Lower leg skin (tissue), 4 donors: ENCODE data around the gene EVA1A. TPM values are rescaled to one million over a fixed set of nuclear protein-coding genes. Genes with fewer than 3 reads are reported as not detected.

Source experiments
- DNase-seq, 2 donors: peaks; one replicate each; pipeline ENCODE4 v3.0.0-alpha.2; 2019; ENCODE audit warnings: low spot score in 2 of 2
- H3K4me3 ChIP-seq: fragments of 200-600 bp; sonication (generic); 2 replicates; pipeline ENCODE4 v1.5.1; 2017; ENCODE audit warnings: mild to moderate bottlenecking, low read depth; ENCODE audit not compliant: poor library complexity, severe bottlenecking
- POLR2A ChIP-seq, 2 donors: fragments of 450-650 bp; IDR thresholded peaks; one replicate each; pipeline ENCODE4 v1.6.1; 2016 to 2017; ENCODE audit warnings: antibody characterized with exemption in 2 of 2, mild to moderate bottlenecking in 1 of 2, moderate library complexity in 1 of 2
- WGBS, 2 donors: methylation state at CpG; one replicate each; pipeline ENCODE4 v1.1.5; 2018; 5-methylcytosine and 5-hydroxymethylcytosine counted together
- intact Hi-C: fragments of 100-400 bp; cut with DNase I; formaldehyde crosslinking; loops from one replicate; pipeline ENCODE4 v1.15.0; 2023; ENCODE audit warnings: low total_unique reads
- total RNA-seq, 4 donors: library from RNA; depleted of rRNA; stranded (reverse); fragments of >200 nt; gene quantifications; one replicate each; pipeline ENCODE4 v1.1.0, GENCODE V29; 2016
- TF ChIP-seq, protein P1 (sequence below), 3 donors: fragments of 450-650 bp; IDR thresholded peaks; one replicate each; pipeline ENCODE4 v1.5.1; 2016; ENCODE audit warnings: antibody characterized with exemption in 3 of 3, mild to moderate bottlenecking in 3 of 3, moderate library complexity in 2 of 3

The EVA1A gene
- total RNA-seq, 4 donors from 2014 or later = 6.6 to 12.9 (median 9.1) TPM

DNA sequence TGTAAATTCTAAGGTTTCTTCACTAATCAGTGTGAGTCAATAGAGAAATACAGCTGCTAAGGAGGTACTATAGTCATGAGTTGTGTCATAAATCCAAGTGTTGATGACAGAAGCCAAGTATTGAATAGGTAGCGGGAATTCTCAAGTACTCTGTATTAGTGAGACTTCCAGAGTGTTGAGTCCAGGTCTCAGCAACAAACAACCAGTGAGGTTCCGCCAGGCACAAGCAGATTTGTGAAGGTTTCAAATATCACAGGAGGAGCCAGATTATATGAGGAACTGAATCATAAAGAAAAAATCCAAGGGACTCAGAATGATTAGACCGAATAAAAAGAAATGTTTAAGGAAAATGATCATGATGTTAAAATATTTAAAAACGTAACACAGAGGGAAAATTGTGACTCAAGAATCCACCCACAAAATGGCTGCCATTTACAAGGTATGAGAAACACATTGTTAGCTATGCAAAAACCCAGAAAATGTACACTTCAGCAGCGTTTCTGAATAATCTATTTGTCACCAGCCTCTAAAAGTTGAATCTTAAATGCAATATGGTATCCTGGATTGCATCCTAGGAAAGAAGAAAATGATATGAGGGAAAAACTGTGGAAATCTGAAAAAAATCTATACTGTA lies 27.3 kb upstream of the EVA1A start:
- 77 to 83% methylated on average over 5 of the region's 5 CpGs for WGBS, 2 donors
- no peak for DNase-seq
- TF ChIP-seq, protein P1, sequence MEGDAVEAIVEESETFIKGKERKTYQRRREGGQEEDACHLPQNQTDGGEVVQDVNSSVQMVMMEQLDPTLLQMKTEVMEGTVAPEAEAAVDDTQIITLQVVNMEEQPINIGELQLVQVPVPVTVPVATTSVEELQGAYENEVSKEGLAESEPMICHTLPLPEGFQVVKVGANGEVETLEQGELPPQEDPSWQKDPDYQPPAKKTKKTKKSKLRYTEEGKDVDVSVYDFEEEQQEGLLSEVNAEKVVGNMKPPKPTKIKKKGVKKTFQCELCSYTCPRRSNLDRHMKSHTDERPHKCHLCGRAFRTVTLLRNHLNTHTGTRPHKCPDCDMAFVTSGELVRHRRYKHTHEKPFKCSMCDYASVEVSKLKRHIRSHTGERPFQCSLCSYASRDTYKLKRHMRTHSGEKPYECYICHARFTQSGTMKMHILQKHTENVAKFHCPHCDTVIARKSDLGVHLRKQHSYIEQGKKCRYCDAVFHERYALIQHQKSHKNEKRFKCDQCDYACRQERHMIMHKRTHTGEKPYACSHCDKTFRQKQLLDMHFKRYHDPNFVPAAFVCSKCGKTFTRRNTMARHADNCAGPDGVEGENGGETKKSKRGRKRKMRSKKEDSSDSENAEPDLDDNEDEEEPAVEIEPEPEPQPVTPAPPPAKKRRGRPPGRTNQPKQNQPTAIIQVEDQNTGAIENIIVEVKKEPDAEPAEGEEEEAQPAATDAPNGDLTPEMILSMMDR (IDR thresholded peaks at IDR 0.05) = no peak
- no peak for TF ChIP-seq POLR2A (IDR thresholded peaks at IDR 0.05)
- intact Hi-C loops = no loop called here
- H3K4me3 ChIP-seq = no peak overlapping the region

DNA sequence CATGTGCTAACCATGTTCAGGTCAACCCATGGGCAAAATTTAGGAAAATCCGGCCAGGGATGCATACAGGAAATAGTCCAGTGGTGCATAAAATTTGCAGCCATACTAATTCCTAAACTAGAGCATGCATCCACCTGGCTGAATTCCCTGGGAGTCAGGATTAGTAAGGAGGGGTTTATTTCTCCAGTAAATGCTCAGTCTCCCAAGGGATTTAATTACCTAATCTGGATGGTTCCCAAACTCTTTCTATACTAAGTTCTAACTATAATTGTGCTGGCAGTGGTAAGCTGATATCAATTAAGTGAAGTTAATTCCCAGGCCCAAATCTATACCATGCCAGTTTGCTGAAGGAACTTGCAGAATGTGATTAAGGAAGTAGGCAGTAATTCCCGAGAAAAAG lies 26.2 kb upstream of the EVA1A start:
- TF ChIP-seq, protein P1 (IDR thresholded peaks at IDR 0.05) = no peak
- TF ChIP-seq POLR2A (IDR thresholded peaks at IDR 0.05) = no peak
- WGBS, 2 donors = 71 to 83% methylated on average over 2 of the region's 2 CpGs
- intact Hi-C loops = no loop called here
- no peak for DNase-seq
- no peak overlapping the region for H3K4me3 ChIP-seq

DNA sequence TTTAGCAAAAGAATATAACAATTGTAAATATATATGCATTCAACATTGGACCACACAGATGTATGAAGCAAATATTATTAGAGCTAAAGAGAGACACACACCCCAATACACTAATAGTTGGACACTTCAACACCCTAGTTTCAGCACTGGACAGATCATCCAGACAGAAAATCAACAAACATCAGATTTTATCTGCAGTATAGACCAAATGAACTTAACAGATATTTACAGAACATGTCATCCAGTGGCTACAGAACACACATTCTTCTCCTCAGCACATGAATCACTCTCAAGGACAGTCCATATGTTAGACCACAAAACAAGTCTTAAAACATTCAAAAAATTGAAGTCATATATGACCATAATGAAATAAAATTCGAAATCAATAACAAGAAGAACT lies 22.1 kb upstream of the EVA1A start:
- DNase-seq = no peak
- intact Hi-C loops = no loop called here
- WGBS, 2 donors = 74 to 79% methylated on average over 1 of the region's 1 CpG
- H3K4me3 ChIP-seq = no peak overlapping the region
- TF ChIP-seq, protein P1 (IDR thresholded peaks at IDR 0.05) = no peak
- no peak for TF ChIP-seq POLR2A (IDR thresholded peaks at IDR 0.05)

DNA sequence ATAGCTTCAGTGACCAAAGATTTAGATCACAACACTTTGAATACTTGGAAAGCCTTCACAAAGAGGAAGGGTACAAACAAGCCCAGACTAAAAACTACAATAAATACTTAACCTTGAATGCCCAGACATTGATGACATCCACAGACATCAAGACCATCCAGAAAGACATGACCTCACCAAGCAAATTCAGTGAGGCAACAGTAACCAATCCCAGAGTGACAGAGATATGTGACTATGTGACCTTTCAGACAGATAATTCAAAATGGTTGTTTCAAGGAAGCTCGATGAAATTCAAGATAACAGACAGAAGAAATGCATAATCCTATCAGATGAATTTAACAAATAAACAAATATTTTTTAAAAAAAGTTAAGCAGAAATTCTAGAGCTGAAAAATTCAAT lies 19.9 kb upstream of the EVA1A start:
- H3K4me3 ChIP-seq = no peak overlapping the region
- 91 to 100% methylated on average over 1 of the region's 1 CpG for WGBS, 2 donors
- intact Hi-C loops = no loop called here
- no peak for TF ChIP-seq POLR2A (IDR thresholded peaks at IDR 0.05)
- TF ChIP-seq, protein P1 (IDR thresholded peaks at IDR 0.05) = no peak
- no peak for DNase-seq

DNA sequence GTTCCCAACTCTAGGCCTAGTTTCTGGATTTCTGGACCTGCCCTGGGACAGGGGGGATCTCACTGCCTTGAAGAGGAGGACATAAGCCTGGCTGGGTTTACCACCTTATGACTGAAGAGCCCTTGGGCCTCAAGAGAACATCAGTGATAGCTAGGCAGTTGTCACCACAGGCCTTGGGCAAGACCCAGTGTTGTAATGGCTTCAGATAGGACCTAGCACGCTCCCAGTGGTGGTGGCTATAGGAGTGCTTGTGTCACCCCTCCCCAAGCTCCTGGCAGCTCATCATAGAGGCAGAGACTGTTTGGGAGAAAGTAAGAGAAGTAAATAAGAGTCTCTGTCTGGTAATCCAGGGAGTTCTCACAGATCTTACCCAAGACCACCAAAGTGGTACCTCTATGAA lies 19.4 kb upstream of the EVA1A start:
- no peak for DNase-seq
- no peak overlapping the region for H3K4me3 ChIP-seq
- intact Hi-C loops = no loop called here
- 100% methylated on average over 1 of the region's 1 CpG for WGBS, 2 donors
- no peak for TF ChIP-seq POLR2A (IDR thresholded peaks at IDR 0.05)
- TF ChIP-seq, protein P1 (IDR thresholded peaks at IDR 0.05) = no peak

DNA sequence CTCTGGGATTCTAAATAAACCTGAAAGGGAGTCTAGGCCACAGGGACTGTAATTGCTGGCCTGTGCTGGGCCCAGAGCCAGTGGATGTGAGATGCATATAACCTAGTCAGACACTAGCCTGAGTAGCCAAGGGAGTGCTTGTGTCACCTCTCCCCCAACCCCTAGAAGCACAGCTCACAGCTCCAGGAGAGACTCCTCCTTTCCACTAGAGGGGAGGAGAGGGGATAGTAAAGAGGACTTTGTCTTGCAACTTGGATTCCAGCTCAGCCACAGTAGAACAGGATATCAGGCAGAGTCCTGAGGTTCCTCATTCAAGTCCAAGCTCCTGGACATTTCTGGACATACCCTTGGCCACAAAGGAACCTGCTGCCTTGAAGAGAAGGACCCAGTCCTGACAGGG lies 18.4 kb upstream of the EVA1A start:
- no peak overlapping the region for H3K4me3 ChIP-seq
- no peak for DNase-seq
- no peak for TF ChIP-seq POLR2A (IDR thresholded peaks at IDR 0.05)
- TF ChIP-seq, protein P1 (IDR thresholded peaks at IDR 0.05) = no peak
- intact Hi-C loops = loop anchor here (10.0 kb wide), 1 partner anchor 546 kb away; no protein-coding TSS in a partner anchor
